GM12878 (cell line): Measurements from ENCODE around the gene TMEM91. TPM values are rescaled to one million over a fixed set of nuclear protein-coding genes. Genes with fewer than 3 reads are reported as not detected.

Experiments
- ETV6 ChIP-seq, 2 experiments: fragments of 450-650 bp in 1 of 2; IDR thresholded peaks in 1 of 2; conservative IDR thresholded peaks in 1 of 2; 2 replicates each; pipeline ENCODE4 v1.6.1; 2014; ENCODE audit warnings: antibody characterized with exemption in 1 of 2, borderline replicate concordance in 1 of 2, low read depth in 1 of 2, mild to moderate bottlenecking in 1 of 2, moderate library complexity in 1 of 2
- IKZF1 ChIP-seq: fragments of 450-650 bp; conservative IDR thresholded peaks from 2 replicates; pipeline ENCODE4 v1.6.1; 2017; ENCODE audit warnings: antibody characterized with exemption, mild to moderate bottlenecking
- LARP7 ChIP-seq: fragments of 450-650 bp; IDR thresholded peaks from 2 replicates; pipeline ENCODE4 v1.6.1; 2017; ENCODE audit warnings: mild to moderate bottlenecking
- MEF2B ChIP-seq: fragments of 450-650 bp; IDR thresholded peaks from 2 replicates; pipeline ENCODE4 v1.6.1; 2018; ENCODE audit warnings: mild to moderate bottlenecking, moderate library complexity; ENCODE audit not compliant: partially characterized antibody, poor library complexity, severe bottlenecking
- NRF1 ChIP-seq: conservative IDR thresholded peaks from 2 replicates; pipeline ENCODE4 v1.6.1; 2011; ENCODE audit warnings: mild to moderate bottlenecking, low read depth, low read length, improper control_type of control experiment
- PAX5 ChIP-seq: IDR thresholded peaks from 2 replicates; pipeline ENCODE4 v1.6.1; 2011; ENCODE audit warnings: low read depth, low read length, borderline replicate concordance
- RELB ChIP-seq: fragments of 450-650 bp; IDR thresholded peaks from 2 replicates; pipeline ENCODE4 v1.6.1; 2017; ENCODE audit warnings: low read depth, mild to moderate bottlenecking, moderate library complexity
- SREBF1 ChIP-seq: IDR thresholded peaks from 2 replicates; pipeline ENCODE4 v1.6.1; 2012; ENCODE audit warnings: mild to moderate bottlenecking, low read length
- SUPT20H ChIP-seq: IDR thresholded peaks from 2 replicates; pipeline ENCODE4 v1.6.1; 2011; ENCODE audit warnings: low read depth, mild to moderate bottlenecking, low read length, moderate library complexity, borderline replicate concordance; ENCODE audit not compliant: control insufficient read depth
- USF2 ChIP-seq: IDR thresholded peaks from 2 replicates; pipeline ENCODE4 v1.6.1; 2011; ENCODE audit warnings: low read depth, low read length, improper control_type of control experiment, borderline replicate concordance
- ZBTB40 ChIP-seq: fragments of 450-650 bp; IDR thresholded peaks from 2 replicates; pipeline ENCODE4 v1.6.1; 2016; ENCODE audit warnings: mild to moderate bottlenecking, moderate library complexity, borderline replicate concordance
- ZNF592 ChIP-seq: fragments of 450-650 bp; IDR thresholded peaks from 2 replicates; pipeline ENCODE4 v1.6.1; 2017; ENCODE audit warnings: mild to moderate bottlenecking, moderate library complexity
- polyA plus RNA-seq, 11 experiments: library from polyadenylated mRNA; depleted of rRNA in 4 of 11; unstranded in 6 of 11; stranded (reverse) in 5 of 11; fragments of >200 nt; fragmentation: Nextera tagmentation in 4 of 11; fragmentation: Illumina TruSeq in 1 of 11; extraction: Ambion mirVana in 4 of 11; extraction: Trizol in 1 of 11; gene quantifications; 1 replicate in 1 of 11; 2 replicates in 10 of 11; pipeline versions ENCODE4 v1.2.1 to v1.2.3, GENCODE V29; 2011 to 2016; ENCODE audit warnings: inconsistent platforms in 2 of 11, missing spikeins in 2 of 11, low read depth in 1 of 11
- total RNA-seq, 4 experiments: library from RNA; depleted of rRNA in 3 of 4; stranded (reverse); fragments of >200 nt in 3 of 4; fragmentation: Illumina TruSeq in 1 of 4; extraction: Trizol in 1 of 4; gene quantifications; 2 replicates each; pipeline versions ENCODE4 v1.2.1 to v1.2.3, GENCODE V29; 2013 to 2021

Gene TMEM91
- total and polyA plus RNA-seq, 10 of the 15 experiments (the other 5 are each of a cell fraction or from before 2014, with no cell fraction given) = 1.5 to 5.5 (median 2.7) TPM

- TF ChIP-seq ETV6 (conservative IDR thresholded peaks at IDR 0.05 in 1 of 2, IDR thresholded peaks at IDR 0.05 in 1 of 2; ENCODE audit: borderline replicate concordance in 1 of 2, low read depth in 1 of 2) = no peak; a peak in 1 of 4 replicates
- no peak for TF ChIP-seq LARP7
- no peak for TF ChIP-seq USF2
- no peak for TF ChIP-seq PAX5
- no peak for TF ChIP-seq MEF2B
- no peak for TF ChIP-seq SUPT20H
- no peak for TF ChIP-seq NRF1
- TF ChIP-seq RELB = peak; percentile 71; the same call in 1 of the 2 replicates
- TF ChIP-seq ZNF592 = no peak
- no peak for TF ChIP-seq ZBTB40
- peak; percentile 21 for TF ChIP-seq IKZF1
- TF ChIP-seq SREBF1 = no peak
Observed at GRCh38 chr19:41364524-41365391, 11.6 kb upstream of the TMEM91 start (continued).
